ENCODE measurements around the gene MINDY2. TPM values are rescaled to one million over a fixed set of nuclear protein-coding genes. Genes with fewer than 3 reads are reported as not detected.

The MINDY2 gene
- total and polyA plus RNA-seq, 2 of the 8 experiments (the other 6 are each of a cell fraction or from before 2014, with no cell fraction given): 3.1 to 25.7 TPM

DNA sequence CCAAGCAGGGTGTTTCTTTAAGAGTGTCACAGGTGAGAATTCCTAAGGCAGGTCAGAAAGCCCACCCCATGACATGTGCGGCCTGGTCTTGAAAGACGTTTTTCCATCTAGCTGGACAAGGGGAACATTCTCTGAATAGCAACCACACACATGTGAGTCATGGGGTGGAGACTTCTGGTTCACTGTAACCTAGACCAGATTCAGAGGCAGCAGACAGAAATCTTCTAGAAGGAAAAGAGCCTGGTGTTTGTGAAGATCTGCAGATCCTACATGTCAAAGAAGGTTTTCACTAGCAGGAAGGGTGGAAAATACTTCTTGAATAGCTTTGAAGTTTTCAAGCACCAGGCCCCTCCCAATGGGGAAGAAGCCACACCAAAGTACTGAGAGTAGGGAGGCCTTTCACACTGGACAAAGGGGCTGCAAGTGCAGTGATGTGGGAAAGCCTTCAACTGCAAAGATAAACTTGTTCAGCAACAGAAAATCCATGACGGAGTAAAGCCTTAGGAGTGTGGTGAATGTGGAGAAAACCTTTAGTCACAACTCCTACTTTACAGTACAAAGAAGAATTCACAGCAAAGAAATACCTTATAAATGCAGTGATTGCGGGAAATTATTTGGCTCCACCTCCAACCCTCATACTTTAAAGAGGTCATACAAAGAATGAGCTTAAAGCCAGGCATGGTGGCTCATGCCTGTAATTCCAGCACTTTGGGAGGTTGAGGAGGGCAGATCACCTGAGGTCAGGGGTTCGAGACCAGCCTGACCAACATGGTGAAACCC, 39.2 kb upstream of the MINDY2 start:
- H3K4ac ChIP-seq (replicated peaks; ENCODE audit: insufficient read length, low read depth, low read length): no peak overlapping the region
- peaks cover 0 to 100% of the 10 kb centered on the region in 2 experiments; a peak in 3 of 4 replicates for H3K79me2 ChIP-seq (ENCODE audit: control insufficient read depth in 1 of 2, insufficient read depth in 2 of 2, low read length in 2 of 2)
- no peak overlapping the region for H3K4me3 ChIP-seq (ENCODE audit: extremely low read depth in 1 of 4, insufficient read depth in 2 of 4, low read depth in 3 of 4, low read length in 4 of 4)
- H3K27me3 ChIP-seq (replicated peaks in 1 of 4; ENCODE audit: control insufficient read depth in 3 of 4, extremely low read depth in 1 of 4, insufficient read depth in 3 of 4, low read length in 3 of 4): no peaks in the 10 kb centered on the region
- no peak overlapping the region for H2BK12ac ChIP-seq (ENCODE audit: low read depth, low read length)
- no peak overlapping the region for H4K91ac ChIP-seq (replicated peaks; ENCODE audit: insufficient read length, low read length)
- 94% methylated on average over 5 of the region's 5 CpGs; no CpG with 5 or more reads in 1 of the 2 experiments for WGBS, 2 experiments (ENCODE audit: extremely low coverage in 1 of 2, insufficient coverage in 1 of 2, insufficient read length in 1 of 2, insufficient replicate concordance in 2 of 2, low coverage in 1 of 2, low lambda C conversion rate in 2 of 2, missing lambda C conversion rate in 1 of 2)
- H3K56ac ChIP-seq (replicated peaks; ENCODE audit: insufficient read length, low read depth, low read length): no peak overlapping the region
- H4K20me1 ChIP-seq (replicated peaks in 1 of 2; ENCODE audit: control insufficient read depth in 1 of 2, insufficient read depth in 2 of 2, low read length in 2 of 2): peaks cover 13 to 16% of the 10 kb centered on the region in 2 experiments
- no peak overlapping the region for H4K8ac ChIP-seq (ENCODE audit: extremely low read depth, insufficient read depth, low read length)
- no peak overlapping the region for H3K4me2 ChIP-seq (ENCODE audit: insufficient read depth in 1 of 2, low read depth in 2 of 2, low read length in 2 of 2)
- H2AK5ac ChIP-seq (ENCODE audit: low read depth, low read length): no peak overlapping the region
- H3K36me3 ChIP-seq (ENCODE audit: control insufficient read depth in 2 of 4, insufficient read depth in 4 of 4, low read length in 3 of 4): no peaks in the 10 kb centered on the region; a peak in 1 of 8 replicates
- H3K14ac ChIP-seq (ENCODE audit: insufficient read length): no peak overlapping the region
- H3K9ac ChIP-seq (replicated peaks in 1 of 4; ENCODE audit: extremely low read depth in 1 of 4, low read depth in 3 of 4, low read length in 3 of 4): no peak overlapping the region
- H3K79me1 ChIP-seq (ENCODE audit: low read depth, low read length): no peaks in the 10 kb centered on the region; the same call in none of the 2 replicates
- no peak overlapping the region for H2BK5ac ChIP-seq (ENCODE audit: low read depth, low read length)
- no peak for FAIRE-seq
- no peak overlapping the region for H2BK15ac ChIP-seq (ENCODE audit: low read length)
- no peak overlapping the region for H2BK120ac ChIP-seq (replicated peaks; ENCODE audit: low read depth, low read length)
- H3K23me2 ChIP-seq (ENCODE audit: low read depth, low read length): no peaks in the 10 kb centered on the region
- no peak overlapping the region for H3K18ac ChIP-seq (ENCODE audit: extremely low read depth, low read length)
- CTCF ChIA-PET (ENCODE audit: partially characterized antibody): interaction anchor here (0.9 kb wide), 1 partner anchor 38 kb away, joined by 3 read pairs; no protein-coding TSS in a partner anchor
- no peak overlapping the region for H2AFZ ChIP-seq (ENCODE audit: low read length)
- DNase-seq (ENCODE audit: low read depth in 1 of 2, low spot score in 2 of 2): no peak
- POLR2A ChIA-PET (ENCODE audit: partially characterized antibody): interaction anchor here (0.7 kb wide), 1 partner anchor 8 kb away, joined by 3 read pairs; no protein-coding TSS in a partner anchor
- H3K4me1 ChIP-seq (replicated peaks in 1 of 4; ENCODE audit: control insufficient read depth in 3 of 4, insufficient read depth in 4 of 4, low read length in 3 of 4): peaks cover 0 to 2% (median under 1%) of the 10 kb centered on the region in 4 experiments; a peak in 1 of 7 replicates
- no peak overlapping the region for H4K5ac ChIP-seq (ENCODE audit: insufficient read length, low read depth, low read length)
- H3K27ac ChIP-seq (ENCODE audit: low read depth, low read length): no peak overlapping the region
- no peak overlapping the region for H2BK20ac ChIP-seq (ENCODE audit: low read length)
- H3K9me3 ChIP-seq (ENCODE audit: insufficient read depth in 2 of 2, low read depth in 1 of 2, low read length in 1 of 2): no peaks in the 10 kb centered on the region
- no peak overlapping the region for H3K23ac ChIP-seq (ENCODE audit: insufficient read length)
- TF ChIP-seq POU5F1 (IDR thresholded peaks at IDR 0.05; ENCODE audit: low read depth, low read length) (no peak), TAF7 (optimal IDR thresholded peaks at IDR 0.05; ENCODE audit: borderline replicate concordance, low read depth, low read length) (no peak), MAFK (IDR thresholded peaks at IDR 0.05; ENCODE audit: low read depth, low read length) (no peak), CBX5 (IDR thresholded peaks at IDR 0.05; ENCODE audit: low read depth, low read length) (no peak), CHD2 (IDR thresholded peaks at IDR 0.05; ENCODE audit: low read length) (no peak), BCL11A (IDR thresholded peaks at IDR 0.05; ENCODE audit: low read depth in 2 of 2, low read length in 2 of 2) (no peak), TCF12 (IDR thresholded peaks at IDR 0.05; ENCODE audit: low read depth, low read length) (no peak), TEAD4 (IDR thresholded peaks at IDR 0.05; ENCODE audit: low read depth, low read length) (no peak)
- TF ChIP-seq, protein P1, sequence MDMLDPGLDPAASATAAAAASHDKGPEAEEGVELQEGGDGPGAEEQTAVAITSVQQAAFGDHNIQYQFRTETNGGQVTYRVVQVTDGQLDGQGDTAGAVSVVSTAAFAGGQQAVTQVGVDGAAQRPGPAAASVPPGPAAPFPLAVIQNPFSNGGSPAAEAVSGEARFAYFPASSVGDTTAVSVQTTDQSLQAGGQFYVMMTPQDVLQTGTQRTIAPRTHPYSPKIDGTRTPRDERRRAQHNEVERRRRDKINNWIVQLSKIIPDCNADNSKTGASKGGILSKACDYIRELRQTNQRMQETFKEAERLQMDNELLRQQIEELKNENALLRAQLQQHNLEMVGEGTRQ (IDR thresholded peaks at IDR 0.05; ENCODE audit: low read length): no peak
- TF ChIP-seq, protein P2, sequence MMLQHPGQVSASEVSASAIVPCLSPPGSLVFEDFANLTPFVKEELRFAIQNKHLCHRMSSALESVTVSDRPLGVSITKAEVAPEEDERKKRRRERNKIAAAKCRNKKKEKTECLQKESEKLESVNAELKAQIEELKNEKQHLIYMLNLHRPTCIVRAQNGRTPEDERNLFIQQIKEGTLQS (IDR thresholded peaks at IDR 0.05; ENCODE audit: insufficient read depth, low read depth, low read length): no peak

Measured in H1 (cell line).